ENCODE data around the gene NUTM2D.
"Not testable (repeated sequence)": the region's sequence is repeated elsewhere in the genome, so short reads cannot be mapped to it uniquely, and the experiment has no call there.

Gene NUTM2D

GRCh38 chr10:87369514-87370112 lies 12.1 kb downstream of the NUTM2D start:
- DNase-seq (ENCODE audit: low spot score) = not testable (repeated sequence)

DNA sequence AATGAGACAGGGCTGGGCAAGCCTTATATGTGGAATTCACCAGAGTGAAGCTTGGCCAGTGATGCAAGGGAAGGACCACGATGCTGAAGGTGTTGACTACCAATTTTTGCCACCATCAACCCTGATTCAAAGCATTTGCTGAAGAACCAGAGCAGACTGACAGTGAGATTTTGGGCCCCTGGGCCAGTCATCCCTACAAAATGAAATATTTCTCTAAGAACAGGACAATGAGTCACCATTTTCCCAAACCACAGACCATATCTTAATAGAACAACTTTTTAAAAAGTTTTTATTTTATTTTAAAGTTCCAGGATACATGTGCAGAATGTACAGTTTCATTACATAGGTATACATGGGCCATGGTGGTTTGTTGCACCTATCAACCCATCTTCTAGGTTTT lies 16.5 kb downstream of the NUTM2D start:
- DNase-seq (ENCODE audit: low spot score) = not testable (repeated sequence)

DNA sequence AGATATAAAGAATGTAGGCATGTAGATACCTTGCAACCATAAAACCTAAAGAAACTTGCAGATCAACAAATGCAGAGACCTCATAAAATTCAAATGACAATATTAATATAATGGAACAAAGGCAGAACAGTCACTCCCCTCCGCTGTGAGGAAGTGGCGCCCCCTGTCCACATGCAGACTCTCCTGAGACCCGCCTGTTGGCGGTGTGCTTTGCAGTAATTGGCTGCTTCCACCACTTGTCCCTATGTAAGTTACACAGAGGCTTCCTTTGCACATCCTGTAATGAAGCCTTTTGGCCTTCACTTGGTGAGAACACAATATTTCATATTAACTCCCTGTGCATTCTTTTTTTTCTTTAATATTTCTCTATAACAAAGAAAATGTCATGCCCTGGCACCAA lies 21.6 kb downstream of the NUTM2D start:
- DNase-seq (ENCODE audit: low spot score) = not testable (repeated sequence)

DNA sequence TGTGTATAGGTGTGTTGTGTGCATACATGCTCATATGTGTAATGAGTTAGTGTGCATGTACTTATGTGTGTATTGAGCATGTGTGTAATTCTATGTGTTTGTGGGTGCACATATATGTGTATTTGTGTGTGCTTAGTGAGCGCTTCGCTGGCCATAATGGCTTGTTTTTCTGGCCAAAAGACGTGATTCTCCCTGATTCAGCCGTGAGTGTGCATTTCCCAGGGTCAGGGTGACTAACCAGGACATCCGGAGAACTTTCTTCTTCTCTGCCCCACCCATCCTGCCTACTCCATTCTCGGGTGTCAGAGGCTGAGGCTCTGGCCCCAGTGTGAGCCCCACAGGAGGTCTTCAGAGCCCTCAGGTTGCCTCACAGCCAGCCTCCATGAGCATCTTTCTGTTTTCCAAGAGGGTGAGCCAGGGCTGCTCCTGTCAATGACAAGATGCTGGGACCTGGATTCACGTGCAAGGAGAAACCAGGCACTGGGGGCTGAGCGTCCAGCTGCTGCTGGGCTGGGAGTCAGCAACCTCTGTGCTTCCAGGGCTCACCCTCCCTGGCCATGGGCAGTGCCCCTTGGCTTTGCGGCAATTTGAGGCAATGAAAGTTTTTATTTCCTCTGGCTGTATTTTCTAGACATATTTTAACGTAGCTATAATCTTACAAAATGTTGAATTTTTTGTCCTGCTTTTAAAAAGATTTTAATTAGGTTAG lies 25.8 kb downstream of the NUTM2D start:
- not testable (repeated sequence) for DNase-seq (ENCODE audit: low spot score)

DNA sequence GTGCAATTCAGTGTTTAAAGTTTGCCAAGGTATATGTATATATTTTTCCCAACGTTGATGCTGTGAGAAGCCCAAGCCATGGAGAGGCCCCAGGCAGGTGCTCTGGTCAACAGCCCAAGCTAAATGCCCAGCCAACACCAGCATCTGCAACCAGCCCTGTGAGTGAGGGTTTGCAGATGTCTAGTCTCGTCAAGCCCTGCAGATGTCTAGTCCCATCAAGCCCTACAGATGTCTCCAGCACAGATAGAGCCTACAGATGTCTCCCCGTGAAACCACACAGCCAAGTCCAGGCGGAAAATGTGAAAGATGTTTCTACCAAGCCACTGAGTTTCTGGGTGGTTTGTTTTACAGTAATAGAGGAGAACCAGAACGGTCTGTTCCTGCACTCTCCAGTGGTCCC lies 26.7 kb downstream of the NUTM2D start:
- DNase-seq (ENCODE audit: low spot score) = not testable (repeated sequence)

DNA sequence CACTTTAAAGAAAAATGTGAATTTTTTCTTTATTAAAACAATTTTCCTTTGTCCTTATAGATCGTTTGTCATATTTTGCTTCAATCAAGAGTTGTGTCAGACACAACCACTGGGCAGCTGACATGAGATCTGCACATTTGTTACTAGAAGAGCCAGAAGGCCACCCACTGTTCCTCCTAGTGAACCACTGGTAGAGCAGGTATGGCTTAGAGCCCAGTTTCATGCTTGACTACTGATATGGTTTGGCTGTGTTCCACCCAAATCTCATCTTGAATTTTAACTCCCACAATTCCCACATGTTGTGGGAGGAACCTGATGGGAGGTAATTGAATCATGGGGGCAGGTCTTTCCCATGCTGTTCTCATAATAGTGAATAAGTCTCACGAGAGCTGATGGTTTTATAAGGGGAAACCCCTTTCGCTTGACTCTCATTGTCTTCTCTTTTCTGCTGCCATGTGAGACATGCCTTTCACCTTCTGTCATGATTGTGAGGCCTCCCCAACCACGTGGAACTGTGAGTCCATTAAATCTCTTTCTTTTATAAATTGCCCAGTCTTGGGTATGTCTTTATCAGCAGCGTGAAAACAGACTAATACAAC lies 28.3 kb downstream of the NUTM2D start:
- not testable (repeated sequence) for DNase-seq (ENCODE audit: low spot score)

GRCh38 chr10:87391360-87391759 lies 33.8 kb downstream of the NUTM2D start:
- not testable (repeated sequence) for DNase-seq (ENCODE audit: low spot score)

GRCh38 chr10:87396206-87396605 lies 38.7 kb downstream of the NUTM2D start:
- not testable (repeated sequence) for DNase-seq (ENCODE audit: low spot score)

DNA sequence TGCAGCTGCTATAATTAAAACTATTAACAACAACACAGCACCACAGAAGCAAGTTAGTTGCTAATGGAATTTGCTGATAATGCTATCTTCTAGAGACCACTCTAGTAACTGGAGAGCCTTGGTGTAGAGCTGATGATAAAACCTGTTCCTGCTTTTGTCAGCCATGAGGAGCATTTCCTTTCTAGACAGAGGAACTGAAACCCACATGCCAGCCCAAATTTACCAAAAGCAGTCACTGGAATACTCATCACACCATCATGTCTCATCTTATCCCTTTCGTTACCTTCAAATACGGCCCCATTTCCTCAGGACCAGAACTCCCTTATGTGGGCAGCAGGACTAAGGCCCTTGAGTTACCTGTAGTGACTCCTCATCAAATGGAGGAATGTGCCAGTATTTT lies 40.9 kb downstream of the NUTM2D start:
- DNase-seq (ENCODE audit: low spot score) = not testable (repeated sequence)

- DNase-seq (ENCODE audit: low spot score) = not testable (repeated sequence)
These were observed 50.2 kb downstream of the NUTM2D start for GRCh38 chr10:87407516-87408467.

DNA sequence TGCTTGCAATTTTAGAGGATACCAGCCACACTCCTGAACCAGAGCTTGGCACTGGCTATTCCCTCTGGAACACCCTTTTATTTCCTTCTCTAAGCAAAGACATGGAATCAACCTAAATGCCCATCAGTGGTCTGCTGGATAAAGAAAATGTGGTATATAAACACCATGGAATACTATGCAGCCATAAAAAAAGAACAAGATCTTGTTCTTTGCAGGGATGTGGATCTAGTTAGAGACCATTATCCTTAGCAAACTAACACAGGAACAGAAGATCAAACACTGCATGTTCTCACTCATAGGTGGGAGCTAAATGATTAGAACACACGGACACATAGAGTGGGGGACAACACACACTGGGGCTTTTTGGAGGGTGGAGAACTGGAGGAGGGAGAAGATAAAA lies 56.4 kb downstream of the NUTM2D start:
- not testable (repeated sequence) for DNase-seq (ENCODE audit: low spot score)

Measured in hematopoietic multipotent progenitor cell treated with erythropoietin and hydrocortisone succinate and interleukin-3 and kit ligand, for 15 days (in vitro differentiated cells).